Pulmonary artery endothelial cell (primary cell): ENCODE measurements around the gene FTH1. TPM values are rescaled to one million over a fixed set of nuclear protein-coding genes. Genes with fewer than 3 reads are reported as not detected.
"Not testable (repeated sequence)": the region's sequence is repeated elsewhere in the genome, so short reads cannot be mapped to it uniquely, and the experiment has no call there.

Source experiments
- DNase-seq: peaks from one replicate; pipeline ENCODE4 v3.0.0-alpha.2; 2011; ENCODE audit warnings: low read depth, low spot score
- total RNA-seq: library from RNA; depleted of rRNA; stranded (reverse); fragments of >200 nt; gene quantifications from 2 replicates; pipeline ENCODE4 v1.2.3, GENCODE V29; 2014

The FTH1 gene
- total RNA-seq, 1 donor from 2014 or later: 491 TPM

- DNase-seq: no peak
These were observed 3.3 kb downstream of the FTH1 start for GRCh38 chr11:61964058-61964665.

- DNase-seq: no peak
These were observed 4.0 kb downstream of the FTH1 start for GRCh38 chr11:61963282-61964057.

GRCh38 chr11:61963016-61963281 lies 4.5 kb downstream of the FTH1 start:
- DNase-seq: no peak

- DNase-seq: no peak
These were observed 5.0 kb downstream of the FTH1 start for GRCh38 chr11:61962213-61963015.

GRCh38 chr11:61961570-61962212 lies 5.7 kb downstream of the FTH1 start:
- DNase-seq: no peak

- no peak for DNase-seq
These were observed 6.9 kb downstream of the FTH1 start for GRCh38 chr11:61960532-61960931.

- no peak for DNase-seq
These were observed 7.8 kb downstream of the FTH1 start for GRCh38 chr11:61959678-61960077.

- no peak for DNase-seq
These were observed 8.3 kb downstream of the FTH1 start for GRCh38 chr11:61959114-61959513.

- no peak for DNase-seq
These were observed 8.8 kb downstream of the FTH1 start for GRCh38 chr11:61958590-61958989.

GRCh38 chr11:61957021-61957770 lies 10.2 kb downstream of the FTH1 start:
- no peak for DNase-seq

GRCh38 chr11:61956191-61957020 lies 11.0 kb downstream of the FTH1 start:
- DNase-seq: no peak

GRCh38 chr11:61955422-61956135 lies 11.9 kb downstream of the FTH1 start:
- no peak for DNase-seq

GRCh38 chr11:61954851-61955421 lies 12.5 kb downstream of the FTH1 start:
- DNase-seq: no peak

GRCh38 chr11:61954106-61954850 lies 13.2 kb downstream of the FTH1 start:
- no peak for DNase-seq

GRCh38 chr11:61953632-61954031 lies 13.8 kb downstream of the FTH1 start:
- not testable (repeated sequence) for DNase-seq

- DNase-seq: no peak
These were observed 14.6 kb downstream of the FTH1 start for GRCh38 chr11:61952882-61953281.

- no peak for DNase-seq
These were observed 15.8 kb downstream of the FTH1 start for GRCh38 chr11:61951484-61952135.

GRCh38 chr11:61950035-61950547 lies 17.3 kb downstream of the FTH1 start, which contains the start of gene BEST1:
Gene BEST1 (plus strand): TSS chr11:61950351. CDS start chr11:61951807, 1,456 bp downstream.
- DNase-seq: no peak
